Measurements from ENCODE around the gene MICAL3.
"Not testable (repeated sequence)": the region's sequence is repeated elsewhere in the genome, so short reads cannot be mapped to it uniquely, and the experiment has no call there.

MICAL3 gene

DNA sequence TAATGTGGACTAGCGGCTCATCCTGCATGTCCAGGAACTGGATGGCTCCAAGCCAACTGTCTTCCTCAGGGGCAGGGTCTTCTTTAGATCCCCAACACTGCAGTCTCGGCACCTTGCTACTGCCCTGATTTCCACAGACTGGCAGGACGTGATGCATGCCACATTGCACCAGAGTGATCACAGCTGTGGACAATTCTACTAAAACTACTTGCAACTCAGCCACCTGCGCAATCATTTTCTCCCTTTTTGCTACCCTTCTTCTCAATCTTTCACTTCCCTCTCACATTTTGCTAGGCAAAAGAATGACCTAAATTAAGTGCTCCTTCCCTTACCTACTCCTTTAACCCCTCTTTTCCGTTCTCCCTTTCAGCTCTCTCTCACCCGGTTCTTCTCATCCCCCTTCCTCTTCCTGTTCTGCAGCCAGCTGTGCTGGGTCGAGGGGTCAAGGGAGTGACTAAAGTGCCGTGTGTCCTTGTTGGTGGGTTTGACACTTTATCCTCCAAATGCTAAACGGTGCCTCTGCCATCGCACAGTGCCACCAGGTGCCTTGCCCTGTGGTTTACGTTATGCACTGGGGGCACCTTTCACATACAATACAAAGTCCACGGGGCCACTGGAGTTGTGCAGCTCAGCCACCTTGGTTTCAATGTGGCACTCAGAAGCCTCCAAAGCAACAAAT lies 42.0 kb upstream of the MICAL3 start:
- Mint-ChIP-seq H3K4me1 (peaks cover 35% of the 10 kb centered on the region), H3K27ac (no peak overlapping the region)

GRCh38 chr22:18065256-18065655 lies 40.9 kb upstream of the MICAL3 start:
- Mint-ChIP-seq H3K4me3 (no peak overlapping the region), H3K27ac (no peak overlapping the region), H3K27me3 (ENCODE audit: low read depth, poor library complexity) (peaks cover 35% of the 10 kb centered on the region), H3K36me3 (ENCODE audit: low read depth) (no peaks in the 10 kb centered on the region), H3K4me1 (peaks cover 40% of the 10 kb centered on the region), H3K9me3 (no peaks in the 10 kb centered on the region)
- TF ChIP-seq CTCF (IDR thresholded peaks at IDR 0.05): no peak
- DNase-seq: no peak

More for the DNA sequence above, 42.0 kb upstream of the MICAL3 start:
- Mint-ChIP-seq H3K27me3 (ENCODE audit: low read depth, poor library complexity) (peaks cover 45% of the 10 kb centered on the region), H3K9me3 (no peaks in the 10 kb centered on the region), H3K36me3 (ENCODE audit: low read depth) (no peaks in the 10 kb centered on the region), H3K4me3 (no peak overlapping the region)
- TF ChIP-seq CTCF (IDR thresholded peaks at IDR 0.05): no peak
- no peak for DNase-seq

DNA sequence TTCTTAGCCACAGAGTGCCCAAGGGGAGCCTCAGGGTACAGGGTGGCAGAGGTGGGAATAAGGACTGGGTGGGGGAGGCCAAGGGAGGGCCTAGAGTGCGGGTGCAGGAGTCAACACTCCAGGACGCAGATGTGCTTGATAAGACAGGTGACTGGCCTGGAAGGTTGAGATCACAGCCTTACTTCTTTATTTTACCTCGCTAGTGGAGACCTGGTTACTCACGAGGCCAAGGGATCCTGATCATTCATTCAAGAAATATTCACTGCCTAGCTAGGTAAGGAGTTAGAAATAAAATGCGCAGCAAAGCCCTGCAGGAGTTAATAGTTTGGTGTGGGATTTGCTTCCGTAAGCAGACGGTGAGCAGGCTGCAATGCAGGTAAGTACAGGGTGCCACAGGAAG lies 40.3 kb upstream of the MICAL3 start:
- TF ChIP-seq CTCF (IDR thresholded peaks at IDR 0.05): no peak
- Mint-ChIP-seq H3K4me1 (peaks cover 40% of the 10 kb centered on the region), H3K9me3 (no peaks in the 10 kb centered on the region), H3K36me3 (ENCODE audit: low read depth) (no peaks in the 10 kb centered on the region), H3K27ac (no peak overlapping the region), H3K4me3 (no peak overlapping the region), H3K27me3 (ENCODE audit: low read depth, poor library complexity) (peaks cover 35% of the 10 kb centered on the region)
- no peak for DNase-seq

- H3K9me3 Mint-ChIP-seq; DNase-seq; H3K36me3 Mint-ChIP-seq (ENCODE audit: low read depth); H3K27ac Mint-ChIP-seq; H3K4me3 Mint-ChIP-seq: not testable (repeated sequence)
- H3K27me3 Mint-ChIP-seq (ENCODE audit: low read depth, poor library complexity): peaks cover 38% of the 10 kb centered on the region
- peaks cover 40% of the 10 kb centered on the region for H3K4me1 Mint-ChIP-seq
Observed at GRCh38 chr22:18063715-18064114, 39.4 kb upstream of the MICAL3 start.

DNA sequence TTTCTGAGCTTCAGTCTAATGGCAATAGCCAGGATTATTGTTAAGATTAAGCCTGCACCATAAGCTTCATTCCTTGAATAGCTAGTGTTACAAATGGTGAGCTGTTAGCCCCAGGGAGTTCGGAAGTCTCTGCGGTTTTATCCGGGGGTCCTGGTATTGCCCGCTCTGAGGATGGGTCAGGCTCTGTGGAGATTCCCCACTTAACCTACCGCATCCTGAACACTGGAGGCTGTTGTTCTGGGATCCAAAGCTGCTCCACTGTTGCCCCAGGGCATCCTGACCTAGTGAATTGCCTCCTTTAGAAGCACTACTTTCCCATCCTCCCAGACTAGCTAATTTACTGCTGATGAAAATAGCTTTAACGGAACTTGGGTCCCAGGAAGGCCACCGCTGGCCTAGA lies 38.9 kb upstream of the MICAL3 start:
- Mint-ChIP-seq H3K9me3 (no peaks in the 10 kb centered on the region), H3K4me1 (peaks cover 38% of the 10 kb centered on the region), H3K27ac (no peak overlapping the region), H3K4me3 (no peak overlapping the region), H3K36me3 (ENCODE audit: low read depth) (no peaks in the 10 kb centered on the region), H3K27me3 (ENCODE audit: low read depth, poor library complexity) (peaks cover 39% of the 10 kb centered on the region)
- TF ChIP-seq CTCF (IDR thresholded peaks at IDR 0.05): no peak
- DNase-seq: peak; percentile 12

GRCh38 chr22:18062421-18062820 lies 38.1 kb upstream of the MICAL3 start:
- H3K4me3 Mint-ChIP-seq: no peak overlapping the region
- peaks cover 32% of the 10 kb centered on the region for H3K4me1 Mint-ChIP-seq
- H3K9me3 Mint-ChIP-seq: no peaks in the 10 kb centered on the region
- no peak for TF ChIP-seq CTCF (IDR thresholded peaks at IDR 0.05)
- H3K27ac Mint-ChIP-seq: no peak overlapping the region
- no peaks in the 10 kb centered on the region for H3K36me3 Mint-ChIP-seq (ENCODE audit: low read depth)
- peaks cover 36% of the 10 kb centered on the region for H3K27me3 Mint-ChIP-seq (ENCODE audit: low read depth, poor library complexity)
- DNase-seq: no peak
